Neutrophil (primary cell): ENCODE measurements around the gene FAM120A.

Experiments used
- H3K27ac ChIP-seq: fragments of 200-600 bp; sonication (generic); 2 replicates; pipeline ENCODE4 v1.5.1; 2016; ENCODE audit warnings: mild to moderate bottlenecking, moderate library complexity
- H3K27me3 ChIP-seq: fragments of 200-600 bp; sonication (generic); 2 replicates; pipeline ENCODE4 v1.6.0; 2016; ENCODE audit warnings: mild to moderate bottlenecking
- H3K36me3 ChIP-seq: fragments of 200-600 bp; sonication (generic); 2 replicates; pipeline ENCODE4 v1.5.1; 2017
- H3K4me1 ChIP-seq, 2 experiments: fragments of 200-600 bp in 1 of 2; sonication (generic) in 1 of 2; 1 replicate in 1 of 2; 2 replicates in 1 of 2; pipeline versions ENCODE4 v1.5.1 to v1.6.1; 2013 to 2016; ENCODE audit warnings: low read depth in 1 of 2, low read length in 1 of 2, mild to moderate bottlenecking in 1 of 2, moderate library complexity in 1 of 2; ENCODE audit not compliant: control insufficient read depth in 1 of 2, insufficient read depth in 1 of 2
- H3K4me3 ChIP-seq, 2 experiments: fragments of 200-600 bp in 1 of 2; sonication (generic) in 1 of 2; 1 replicate in 1 of 2; 2 replicates in 1 of 2; pipeline ENCODE4 v1.5.1; 2013 to 2016; ENCODE audit warnings: low read depth in 1 of 2, low read length in 1 of 2, mild to moderate bottlenecking in 1 of 2, moderate library complexity in 1 of 2
- H3K9me3 ChIP-seq: fragments of 200-600 bp; sonication (generic); 2 replicates; pipeline ENCODE4 v1.5.1; 2016
- CTCF ChIP-seq: fragments of 200-600 bp; sonication (generic); IDR thresholded peaks from 2 replicates; pipeline ENCODE4 v1.5.1; 2016; ENCODE audit warnings: antibody characterized with exemption

The FAM120A gene

GRCh38 chr9:93599571-93600403 is 148.3 kb downstream of the FAM120A start:
- Histone ChIP-seq H3K27me3 (no peaks in the 10 kb centered on the region), H3K9me3 (no peaks in the 10 kb centered on the region), H3K27ac (no peak overlapping the region), H3K4me1 (peaks cover 7 to 10% of the 10 kb centered on the region in 2 experiments), H3K36me3 (no peaks in the 10 kb centered on the region), H3K4me3 (no peak overlapping the region)
- no peak for TF ChIP-seq CTCF

DNA sequence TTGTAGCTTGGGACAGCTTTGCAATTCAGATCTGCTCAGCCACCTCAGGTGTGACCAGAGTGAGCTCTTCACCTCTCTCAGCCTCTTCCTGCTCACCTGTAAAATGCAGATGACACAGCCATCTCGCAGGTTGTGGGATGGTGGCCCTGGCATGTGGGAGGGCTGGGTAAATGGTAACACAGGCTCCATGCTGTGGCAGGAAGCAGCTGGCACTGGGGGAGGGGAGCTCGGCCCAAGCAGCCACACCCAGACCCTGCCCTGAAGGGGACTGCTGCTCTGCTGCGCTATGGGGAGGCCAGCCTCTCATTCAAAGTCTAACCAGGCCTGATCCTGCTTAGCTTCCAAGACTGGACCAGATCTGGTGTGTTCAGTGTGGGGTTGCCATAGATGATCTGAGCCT is 149.0 kb downstream of the FAM120A start:
- Histone ChIP-seq H3K9me3 (no peaks in the 10 kb centered on the region), H3K4me3 (no peak overlapping the region), H3K27ac (no peak overlapping the region), H3K27me3 (no peaks in the 10 kb centered on the region), H3K4me1 (peaks cover 7 to 10% of the 10 kb centered on the region in 2 experiments), H3K36me3 (no peaks in the 10 kb centered on the region)
- no peak for TF ChIP-seq CTCF

DNA sequence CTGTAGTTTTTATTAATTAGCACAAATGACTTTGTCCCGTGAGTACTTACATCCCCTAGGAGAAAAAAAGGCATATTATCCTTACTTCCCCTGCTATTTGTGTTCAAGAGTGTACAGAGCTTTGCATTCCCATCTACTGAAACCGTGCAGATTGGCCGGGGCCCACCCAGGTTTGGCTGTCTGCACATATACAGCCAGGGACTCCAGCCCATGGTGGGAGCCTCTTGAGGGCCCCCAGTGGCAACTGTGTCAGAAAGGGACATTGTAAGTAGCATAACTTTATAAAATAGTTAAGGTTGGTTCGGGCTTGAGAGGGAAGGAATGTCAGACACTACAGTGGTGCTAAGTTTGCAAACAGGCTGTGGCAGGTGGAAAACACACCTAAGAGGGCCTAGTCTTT is 149.6 kb downstream of the FAM120A start:
- no peak for TF ChIP-seq CTCF
- H3K9me3 ChIP-seq: no peaks in the 10 kb centered on the region
- H3K4me1 ChIP-seq: peaks cover 7 to 10% of the 10 kb centered on the region in 2 experiments

DNA sequence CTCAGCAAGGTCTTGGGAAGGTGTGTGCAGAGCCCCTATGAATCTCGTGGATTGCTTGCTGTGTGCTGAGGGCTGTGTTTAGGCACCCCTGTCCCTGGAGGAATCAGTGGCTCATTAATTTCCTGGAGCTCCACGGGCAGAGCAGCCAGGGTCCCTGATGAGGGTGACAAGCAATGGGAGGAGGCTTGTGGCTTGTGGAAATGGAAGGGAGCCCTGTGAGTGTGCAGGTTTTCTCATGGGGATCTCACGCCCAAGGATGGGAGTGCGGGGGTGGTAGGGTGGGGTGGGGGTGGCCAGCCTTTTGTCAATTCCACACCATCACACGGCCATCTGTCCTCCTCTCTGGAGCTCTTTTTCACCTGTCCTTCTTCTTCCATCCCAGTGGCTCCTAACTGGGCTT is 150.2 kb downstream of the FAM120A start:
- Histone ChIP-seq H3K27me3 (no peaks in the 10 kb centered on the region), H3K4me3 (no peak overlapping the region), H3K27ac (no peak overlapping the region), H3K4me1 (peaks cover 7 to 10% of the 10 kb centered on the region in 2 experiments), H3K36me3 (no peaks in the 10 kb centered on the region), H3K9me3 (no peaks in the 10 kb centered on the region)
- TF ChIP-seq CTCF: no peak

More for the DNA sequence above, 149.6 kb downstream of the FAM120A start:
- Histone ChIP-seq H3K27ac (no peak overlapping the region), H3K4me3 (no peak overlapping the region), H3K36me3 (no peaks in the 10 kb centered on the region), H3K27me3 (no peaks in the 10 kb centered on the region)

DNA sequence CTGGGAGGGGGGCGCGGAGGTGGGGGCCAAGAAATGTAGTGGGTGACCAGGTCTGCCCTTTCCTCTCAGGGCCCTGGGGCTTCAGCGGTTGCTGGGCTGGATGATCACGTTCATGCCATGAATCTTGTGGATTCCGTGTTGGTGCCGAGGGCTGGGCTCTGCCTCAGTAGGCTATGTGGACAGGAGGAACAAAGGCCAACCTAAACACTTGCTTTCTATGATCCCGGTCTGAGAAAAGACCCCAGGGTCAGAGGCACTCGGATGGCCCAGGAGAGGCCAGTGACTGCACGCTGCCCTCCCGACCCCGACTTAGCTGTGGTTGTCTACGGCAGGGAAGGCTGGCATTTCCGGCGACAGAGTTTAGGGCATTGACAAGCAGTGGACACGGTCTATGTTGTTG is 151.5 kb downstream of the FAM120A start:
- H3K36me3 ChIP-seq: no peaks in the 10 kb centered on the region
- no peak overlapping the region for H3K4me3 ChIP-seq
- no peaks in the 10 kb centered on the region for H3K27me3 ChIP-seq
- H3K27ac ChIP-seq: no peak overlapping the region
- H3K4me1 ChIP-seq: peaks cover 7 to 10% of the 10 kb centered on the region in 2 experiments
- TF ChIP-seq CTCF: no peak
- H3K9me3 ChIP-seq: no peaks in the 10 kb centered on the region
